Activated naive CD8-positive, alpha-beta T cell (primary cell): ENCODE results near the gene SCN7A.
"Not testable (repeated sequence)": the region's sequence is repeated elsewhere in the genome, so short reads cannot be mapped to it uniquely, and the experiment has no call there.

ENCODE experiments used
- H3K27ac Mint-ChIP-seq: one replicate; pipeline ENCODE4 v1.8.0; 2021; ENCODE audit warnings: mixed read lengths
- H3K27me3 Mint-ChIP-seq: one replicate; pipeline ENCODE4 v1.8.0; 2021; ENCODE audit warnings: mixed read lengths
- H3K36me3 Mint-ChIP-seq: one replicate; pipeline ENCODE4 v1.8.0; 2021; ENCODE audit warnings: mixed read lengths
- H3K4me1 Mint-ChIP-seq: one replicate; pipeline ENCODE4 v1.8.0; 2021; ENCODE audit warnings: low read depth, mixed read lengths
- H3K4me3 Mint-ChIP-seq: one replicate; pipeline ENCODE4 v1.8.0; 2021; ENCODE audit warnings: mild to moderate bottlenecking, mixed read lengths
- H3K9me3 Mint-ChIP-seq: one replicate; pipeline ENCODE4 v1.8.0; 2021; ENCODE audit warnings: low read depth, mixed read lengths

SCN7A gene

GRCh38 chr2:166433457-166433856 is 60.6 kb downstream of the SCN7A start:
- no peaks in the 10 kb centered on the region for H3K9me3 Mint-ChIP-seq
- H3K4me1 Mint-ChIP-seq = no peaks in the 10 kb centered on the region
- no peak overlapping the region for H3K27ac Mint-ChIP-seq
- H3K4me3 Mint-ChIP-seq = no peak overlapping the region
- no peaks in the 10 kb centered on the region for H3K36me3 Mint-ChIP-seq
- H3K27me3 Mint-ChIP-seq = no peaks in the 10 kb centered on the region

GRCh38 chr2:166432331-166432730 is 61.7 kb downstream of the SCN7A start:
- no peaks in the 10 kb centered on the region for H3K27me3 Mint-ChIP-seq
- H3K9me3 Mint-ChIP-seq = no peaks in the 10 kb centered on the region
- H3K4me3 Mint-ChIP-seq = no peak overlapping the region
- no peaks in the 10 kb centered on the region for H3K4me1 Mint-ChIP-seq
- H3K27ac Mint-ChIP-seq = no peak overlapping the region
- H3K36me3 Mint-ChIP-seq = no peaks in the 10 kb centered on the region

- Mint-ChIP-seq H3K9me3 (no peaks in the 10 kb centered on the region), H3K4me1 (no peaks in the 10 kb centered on the region), H3K36me3 (no peaks in the 10 kb centered on the region), H3K27ac (no peak overlapping the region), H3K27me3 (no peaks in the 10 kb centered on the region), H3K4me3 (no peak overlapping the region)
Observed at GRCh38 chr2:166424841-166425240, 69.2 kb downstream of the SCN7A start.

- Mint-ChIP-seq H3K36me3 (no peaks in the 10 kb centered on the region), H3K4me1 (no peaks in the 10 kb centered on the region), H3K27me3 (no peaks in the 10 kb centered on the region), H3K27ac (no peak overlapping the region), H3K9me3 (no peaks in the 10 kb centered on the region), H3K4me3 (no peak overlapping the region)
Observed at GRCh38 chr2:166419616-166419934, 74.5 kb downstream of the SCN7A start.

GRCh38 chr2:166418853-166419615 is 75.0 kb downstream of the SCN7A start:
- H3K27me3 Mint-ChIP-seq = no peaks in the 10 kb centered on the region
- no peaks in the 10 kb centered on the region for H3K36me3 Mint-ChIP-seq
- H3K4me3 Mint-ChIP-seq = no peak overlapping the region
- H3K27ac Mint-ChIP-seq = no peak overlapping the region
- no peaks in the 10 kb centered on the region for H3K4me1 Mint-ChIP-seq
- H3K9me3 Mint-ChIP-seq = no peaks in the 10 kb centered on the region

GRCh38 chr2:166417669-166418068 is 76.4 kb downstream of the SCN7A start:
- Mint-ChIP-seq H3K36me3 (no peaks in the 10 kb centered on the region), H3K4me3 (no peak overlapping the region), H3K4me1 (no peaks in the 10 kb centered on the region), H3K9me3 (no peaks in the 10 kb centered on the region), H3K27me3 (no peaks in the 10 kb centered on the region), H3K27ac (no peak overlapping the region)

GRCh38 chr2:166413255-166413654 is 80.8 kb downstream of the SCN7A start:
- Mint-ChIP-seq H3K27me3 (no peaks in the 10 kb centered on the region), H3K4me1 (no peaks in the 10 kb centered on the region), H3K36me3 (no peaks in the 10 kb centered on the region), H3K4me3 (no peak overlapping the region), H3K27ac (no peak overlapping the region), H3K9me3 (no peaks in the 10 kb centered on the region)

GRCh38 chr2:166411473-166412230 is 82.4 kb downstream of the SCN7A start:
- H3K4me1 Mint-ChIP-seq = no peaks in the 10 kb centered on the region
- H3K36me3 Mint-ChIP-seq = no peaks in the 10 kb centered on the region
- no peaks in the 10 kb centered on the region for H3K9me3 Mint-ChIP-seq
- H3K27ac Mint-ChIP-seq = no peak overlapping the region
- no peak overlapping the region for H3K4me3 Mint-ChIP-seq
- H3K27me3 Mint-ChIP-seq = no peaks in the 10 kb centered on the region

- Mint-ChIP-seq H3K4me1 (no peaks in the 10 kb centered on the region), H3K27me3 (no peaks in the 10 kb centered on the region), H3K9me3 (no peaks in the 10 kb centered on the region), H3K36me3 (no peaks in the 10 kb centered on the region), H3K4me3 (no peak overlapping the region), H3K27ac (no peak overlapping the region)
Observed at GRCh38 chr2:166410828-166411472, 83.1 kb downstream of the SCN7A start.

GRCh38 chr2:166407746-166408145 is 86.3 kb downstream of the SCN7A start:
- not testable (repeated sequence) for H3K9me3 Mint-ChIP-seq, H3K36me3 Mint-ChIP-seq, H3K4me1 Mint-ChIP-seq, H3K4me3 Mint-ChIP-seq, H3K27ac Mint-ChIP-seq, H3K27me3 Mint-ChIP-seq

- Mint-ChIP-seq H3K36me3 (no peaks in the 10 kb centered on the region), H3K4me3 (no peak overlapping the region), H3K27ac (no peak overlapping the region), H3K9me3 (no peaks in the 10 kb centered on the region), H3K4me1 (no peaks in the 10 kb centered on the region), H3K27me3 (no peaks in the 10 kb centered on the region)
Observed at GRCh38 chr2:166406374-166406773, 87.7 kb downstream of the SCN7A start.

- no peaks in the 10 kb centered on the region for H3K27me3 Mint-ChIP-seq
- no peak overlapping the region for H3K4me3 Mint-ChIP-seq
- no peaks in the 10 kb centered on the region for H3K4me1 Mint-ChIP-seq
- no peaks in the 10 kb centered on the region for H3K9me3 Mint-ChIP-seq
- no peaks in the 10 kb centered on the region for H3K36me3 Mint-ChIP-seq
- no peak overlapping the region for H3K27ac Mint-ChIP-seq
Observed at GRCh38 chr2:166405569-166405926, 88.5 kb downstream of the SCN7A start.

GRCh38 chr2:166404831-166405568 is 89.0 kb downstream of the SCN7A start:
- H3K27me3 Mint-ChIP-seq = no peaks in the 10 kb centered on the region
- no peaks in the 10 kb centered on the region for H3K36me3 Mint-ChIP-seq
- H3K4me1 Mint-ChIP-seq = no peaks in the 10 kb centered on the region
- no peaks in the 10 kb centered on the region for H3K9me3 Mint-ChIP-seq
- no peak overlapping the region for H3K27ac Mint-ChIP-seq
- H3K4me3 Mint-ChIP-seq = no peak overlapping the region

GRCh38 chr2:166394245-166394644 is 99.8 kb downstream of the SCN7A start:
- Mint-ChIP-seq H3K36me3 (no peaks in the 10 kb centered on the region), H3K9me3 (peaks cover 4% of the 10 kb centered on the region), H3K4me1 (no peaks in the 10 kb centered on the region), H3K27ac (no peak overlapping the region), H3K27me3 (peaks cover 4% of the 10 kb centered on the region), H3K4me3 (no peak overlapping the region)

GRCh38 chr2:166393008-166393407 is 101.0 kb downstream of the SCN7A start:
- Mint-ChIP-seq H3K9me3 (peaks cover 4% of the 10 kb centered on the region), H3K27me3 (peaks cover 4% of the 10 kb centered on the region), H3K4me3 (no peak overlapping the region), H3K27ac (no peak overlapping the region), H3K4me1 (no peaks in the 10 kb centered on the region), H3K36me3 (no peaks in the 10 kb centered on the region)
